GM21576 (cell line): ENCODE data around the gene PVRIG.
"Not testable (repeated sequence)": the region's sequence is repeated elsewhere in the genome, so short reads cannot be mapped to it uniquely, and the experiment has no call there.

Source experiments
- ATAC-seq: cut with Tn5 transposase; IDR thresholded peaks from one replicate; pipeline ENCODE4 v1.9.1; 2021; ENCODE audit warnings: mild to moderate bottlenecking, moderate library complexity; ENCODE audit not compliant: unreplicated experiment

PVRIG gene

GRCh38 chr7:100224891-100225290 lies 5.1 kb downstream of the PVRIG start:
- not testable (repeated sequence) for ATAC-seq

GRCh38 chr7:100234660-100235317 lies 15.0 kb downstream of the PVRIG start:
- ATAC-seq: not testable (repeated sequence)

- ATAC-seq: not testable (repeated sequence)
Observed at GRCh38 chr7:100239975-100240374, 20.2 kb downstream of the PVRIG start.

- not testable (repeated sequence) for ATAC-seq
Observed at GRCh38 chr7:100243385-100243784, 23.6 kb downstream of the PVRIG start.

GRCh38 chr7:100244988-100245605 lies 25.3 kb downstream of the PVRIG start:
- ATAC-seq: not testable (repeated sequence)

- ATAC-seq: not testable (repeated sequence)
Observed at GRCh38 chr7:100246121-100246864, 26.5 kb downstream of the PVRIG start.

GRCh38 chr7:100246865-100247137 lies 27.1 kb downstream of the PVRIG start:
- ATAC-seq: not testable (repeated sequence)

GRCh38 chr7:100247152-100247757 lies 27.5 kb downstream of the PVRIG start:
- ATAC-seq: no peak

- ATAC-seq: no peak
Observed at GRCh38 chr7:100248483-100248882, 28.7 kb downstream of the PVRIG start.

- no peak for ATAC-seq
Observed at GRCh38 chr7:100257017-100257416, 37.3 kb downstream of the PVRIG start.

GRCh38 chr7:100259984-100260383 lies 40.2 kb downstream of the PVRIG start:
- not testable (repeated sequence) for ATAC-seq

- not testable (repeated sequence) for ATAC-seq
Observed at GRCh38 chr7:100262896-100263295, 43.1 kb downstream of the PVRIG start.

GRCh38 chr7:100264223-100264622 lies 44.5 kb downstream of the PVRIG start:
- not testable (repeated sequence) for ATAC-seq

GRCh38 chr7:100264669-100265165 lies 45.0 kb downstream of the PVRIG start:
- not testable (repeated sequence) for ATAC-seq

GRCh38 chr7:100265851-100266250 lies 46.1 kb downstream of the PVRIG start:
- ATAC-seq: not testable (repeated sequence)

GRCh38 chr7:100266576-100267354 lies 47.0 kb downstream of the PVRIG start:
- ATAC-seq: no peak

GRCh38 chr7:100267648-100268047 lies 47.9 kb downstream of the PVRIG start:
- no peak for ATAC-seq

GRCh38 chr7:100268882-100269281 lies 49.1 kb downstream of the PVRIG start:
- ATAC-seq: not testable (repeated sequence)

GRCh38 chr7:100269306-100270045 lies 49.7 kb downstream of the PVRIG start:
- ATAC-seq: not testable (repeated sequence)
